Skeletal muscle tissue (tissue), 4 donors: ENCODE data around the gene NRP1. TPM values are rescaled to one million over a fixed set of nuclear protein-coding genes. Genes with fewer than 3 reads are reported as not detected.

ENCODE experiments used
- H3K27ac ChIP-seq: one replicate; pipeline ENCODE4 v1.7.0; 2013; ENCODE audit warnings: mild to moderate bottlenecking, low read depth, low read length, inconsistent platforms
- H3K27me3 ChIP-seq, 3 donors: one replicate each; pipeline ENCODE4 v1.7.0; 2013; ENCODE audit warnings: low read length in 3 of 3; ENCODE audit not compliant: control insufficient read depth in 3 of 3, insufficient read depth in 3 of 3
- H3K36me3 ChIP-seq, 3 donors: one replicate each; pipeline ENCODE4 v1.7.0; 2013; ENCODE audit warnings: low read length in 3 of 3; ENCODE audit not compliant: control insufficient read depth in 3 of 3, insufficient read depth in 3 of 3
- H3K4me1 ChIP-seq, 3 donors: one replicate each; pipeline ENCODE4 v1.7.0; 2013; ENCODE audit warnings: low read length in 3 of 3, mild to moderate bottlenecking in 3 of 3; ENCODE audit not compliant: control insufficient read depth in 3 of 3, insufficient read depth in 3 of 3
- H3K4me3 ChIP-seq, 3 donors: one replicate each; pipeline ENCODE4 v1.7.0; 2013; ENCODE audit warnings: low read length in 3 of 3
- H3K9ac ChIP-seq, 3 donors: one replicate each; pipeline ENCODE4 v1.7.0; 2013; ENCODE audit warnings: low read length in 3 of 3, mild to moderate bottlenecking in 3 of 3, moderate library complexity in 2 of 3, low read depth in 1 of 3
- H3K9me3 ChIP-seq, 3 donors: one replicate each; pipeline ENCODE4 v1.7.0; 2013; ENCODE audit warnings: low read length in 3 of 3; ENCODE audit not compliant: control insufficient read depth in 3 of 3
- total RNA-seq: library from RNA; depleted of rRNA; stranded (reverse); fragments of >200 nt; gene quantifications from one replicate; pipeline ENCODE4 v1.2.3, GENCODE V29; 2014
- donor health status: Osteomylitis.

Gene NRP1
- total RNA-seq, 1 donor from 2014 or later, result 120 TPM

GRCh38 chr10:33310853-33311252 is 23.6 kb downstream of the NRP1 start:
- peaks cover 3 to 10% (median 7%) of the 10 kb centered on the region in 3 donors for H3K4me1 ChIP-seq
- H3K9me3 ChIP-seq, result no peaks in the 10 kb centered on the region
- no peak overlapping the region for H3K27ac ChIP-seq
- H3K36me3 ChIP-seq, result peaks cover 4 to 15% (median 5%) of the 10 kb centered on the region in 3 donors
- no peak overlapping the region for H3K4me3 ChIP-seq
- H3K27me3 ChIP-seq, result no peaks in the 10 kb centered on the region
- no peak overlapping the region for H3K9ac ChIP-seq

GRCh38 chr10:33309406-33309805 is 25.1 kb downstream of the NRP1 start:
- H3K27ac ChIP-seq, result no peak overlapping the region
- H3K4me1 ChIP-seq, result peaks cover 5 to 10% (median 6%) of the 10 kb centered on the region in 3 donors
- H3K27me3 ChIP-seq, result no peaks in the 10 kb centered on the region
- no peak overlapping the region for H3K9ac ChIP-seq
- H3K4me3 ChIP-seq, result no peak overlapping the region
- peaks cover 4 to 14% (median 5%) of the 10 kb centered on the region in 3 donors for H3K36me3 ChIP-seq
- H3K9me3 ChIP-seq, result no peaks in the 10 kb centered on the region

- no peak overlapping the region for H3K27ac ChIP-seq
- no peak overlapping the region for H3K9ac ChIP-seq
- H3K27me3 ChIP-seq, result no peaks in the 10 kb centered on the region
- H3K36me3 ChIP-seq, result peaks cover 4 to 13% (median 5%) of the 10 kb centered on the region in 3 donors
- H3K4me1 ChIP-seq, result peaks cover 5 to 19% (median 16%) of the 10 kb centered on the region in 3 donors
- H3K9me3 ChIP-seq, result no peaks in the 10 kb centered on the region
- H3K4me3 ChIP-seq, result no peak overlapping the region
These were observed 26.6 kb downstream of the NRP1 start for GRCh38 chr10:33307835-33308234.

GRCh38 chr10:33306701-33307519 is 27.6 kb downstream of the NRP1 start:
- no peaks in the 10 kb centered on the region for H3K27me3 ChIP-seq
- peaks cover 4 to 13% (median 5%) of the 10 kb centered on the region in 3 donors for H3K36me3 ChIP-seq
- H3K4me3 ChIP-seq, result no peak overlapping the region
- peaks cover 5 to 29% (median 20%) of the 10 kb centered on the region in 3 donors for H3K4me1 ChIP-seq
- no peak overlapping the region for H3K9ac ChIP-seq
- H3K9me3 ChIP-seq, result no peaks in the 10 kb centered on the region
- H3K27ac ChIP-seq, result no peak overlapping the region

GRCh38 chr10:33306126-33306525 is 28.3 kb downstream of the NRP1 start:
- Histone ChIP-seq H3K4me1 (peaks cover 5 to 29% (median 22%) of the 10 kb centered on the region in 3 donors), H3K27ac (no peak overlapping the region), H3K36me3 (peaks cover 0 to 11% (median 4%) of the 10 kb centered on the region in 3 donors), H3K27me3 (no peaks in the 10 kb centered on the region), H3K9ac (no peak overlapping the region), H3K9me3 (no peaks in the 10 kb centered on the region), H3K4me3 (no peak overlapping the region)

- Histone ChIP-seq H3K4me1 (peaks cover 5 to 36% (median 30%) of the 10 kb centered on the region in 3 donors), H3K27me3 (no peaks in the 10 kb centered on the region), H3K9ac (no peak overlapping the region), H3K4me3 (no peak overlapping the region), H3K27ac (no peak overlapping the region), H3K9me3 (no peaks in the 10 kb centered on the region), H3K36me3 (peaks cover 0 to 5% (median 2%) of the 10 kb centered on the region in 3 donors)
These were observed 29.8 kb downstream of the NRP1 start for GRCh38 chr10:33304423-33305225.

- peaks cover 8 to 41% (median 36%) of the 10 kb centered on the region in 3 donors for H3K4me1 ChIP-seq
These were observed 30.5 kb downstream of the NRP1 start for GRCh38 chr10:33303988-33304387.

GRCh38 chr10:33302208-33302829 is 32.1 kb downstream of the NRP1 start:
- H3K4me1 ChIP-seq, result peaks cover 19 to 53% (median 46%) of the 10 kb centered on the region in 3 donors

More at GRCh38 chr10:33303988-33304387, 30.5 kb downstream of the NRP1 start:
- H3K27ac ChIP-seq, result no peak overlapping the region
- no peaks in the 10 kb centered on the region for H3K27me3 ChIP-seq
- no peaks in the 10 kb centered on the region for H3K9me3 ChIP-seq
- peaks cover 0 to 5% (median 2%) of the 10 kb centered on the region in 3 donors for H3K36me3 ChIP-seq
- no peak overlapping the region for H3K9ac ChIP-seq
- no peak overlapping the region for H3K4me3 ChIP-seq

GRCh38 chr10:33301097-33301789 is 33.2 kb downstream of the NRP1 start:
- Histone ChIP-seq H3K4me1 (peaks cover 19 to 53% (median 46%) of the 10 kb centered on the region in 3 donors), H3K9ac (no peak overlapping the region), H3K27me3 (no peaks in the 10 kb centered on the region), H3K4me3 (no peak overlapping the region), H3K9me3 (no peaks in the 10 kb centered on the region), H3K27ac (no peak overlapping the region), H3K36me3 (peaks cover 0 to 5% (median 3%) of the 10 kb centered on the region in 3 donors)

More at GRCh38 chr10:33302208-33302829, 32.1 kb downstream of the NRP1 start:
- peaks cover 0 to 5% (median 2%) of the 10 kb centered on the region in 3 donors for H3K36me3 ChIP-seq
- H3K27ac ChIP-seq, result peak overlapping the region; percentile 32
- H3K9ac ChIP-seq, result no peak overlapping the region
- H3K27me3 ChIP-seq, result no peaks in the 10 kb centered on the region
- H3K9me3 ChIP-seq, result no peaks in the 10 kb centered on the region
- no peak overlapping the region for H3K4me3 ChIP-seq
